ENCODE results near the gene PTPRA.
"Not testable (repeated sequence)": the region's sequence is repeated elsewhere in the genome, so short reads cannot be mapped to it uniquely, and the experiment has no call there.

PTPRA gene

GRCh38 chr20:3071610-3072529, 198.6 kb downstream of the PTPRA start, which contains the start of gene OXT:
Gene OXT, plus strand, starts transcription at chr20:3071620. Its CDS starts 36 bp downstream, at chr20:3071656.
- Mint-ChIP-seq H3K4me3 (peak within 1 kb of the TSS; percentile 88), H3K4me1 (peaks cover 25% of the 10 kb centered on the region), H3K27ac (peak within 1 kb of the TSS; percentile 63), H3K9me3 (peaks cover 1% of the 10 kb centered on the region), H3K27me3 (peaks cover 2% of the 10 kb centered on the region), H3K36me3 (no peaks in the 10 kb centered on the region)
- peak; percentile 49 to 57 for DNase-seq (ENCODE audit: low spot score in 2 of 2)
- ATAC-seq (ENCODE audit: low read depth) = peak; percentile 80

DNA sequence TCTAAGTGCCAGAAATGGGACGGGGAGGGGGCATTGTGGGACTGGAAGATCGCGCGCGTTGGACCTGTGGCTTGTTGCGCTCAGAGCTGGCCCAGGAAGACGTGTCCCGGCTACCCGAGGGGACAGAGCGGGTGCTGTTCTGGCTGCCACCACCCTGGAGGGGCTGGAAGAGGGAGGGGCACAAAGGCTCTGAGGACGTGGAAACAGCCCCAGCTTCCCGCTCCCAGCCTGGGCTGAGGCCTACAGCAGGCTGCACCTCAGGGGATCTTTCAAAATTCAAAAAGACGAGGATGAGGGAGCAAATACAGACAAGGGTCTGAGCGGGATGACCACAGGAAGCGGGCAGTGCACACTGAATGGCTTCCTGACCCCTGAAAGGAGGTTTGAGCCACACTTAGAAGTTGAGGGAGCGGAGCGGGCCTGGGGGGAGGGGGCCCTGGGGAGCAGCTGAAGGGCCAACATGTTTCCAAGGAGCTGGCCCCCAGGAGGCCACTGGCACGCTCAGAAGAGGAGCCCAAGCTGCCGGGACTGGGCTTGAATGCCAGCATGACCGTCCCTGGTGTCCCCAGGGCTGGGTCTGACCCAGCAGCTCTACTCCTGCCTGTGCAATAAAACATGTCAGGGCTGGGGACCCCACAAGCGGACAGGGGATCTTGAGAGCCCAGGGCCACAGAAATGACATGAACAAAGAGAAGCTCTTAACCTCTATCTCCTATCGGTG, 199.4 kb downstream of the PTPRA start:
- Mint-ChIP-seq H3K4me1 (peaks cover 22% of the 10 kb centered on the region), H3K9me3 (peaks cover 1% of the 10 kb centered on the region), H3K36me3 (no peaks in the 10 kb centered on the region), H3K27me3 (peaks cover 5% of the 10 kb centered on the region), H3K27ac (peak overlapping the region; percentile 63), H3K4me3 (peak overlapping the region; percentile 88)
- DNase-seq (ENCODE audit: low spot score in 2 of 2) (no peak), ATAC-seq (ENCODE audit: low read depth) (no peak)

DNA sequence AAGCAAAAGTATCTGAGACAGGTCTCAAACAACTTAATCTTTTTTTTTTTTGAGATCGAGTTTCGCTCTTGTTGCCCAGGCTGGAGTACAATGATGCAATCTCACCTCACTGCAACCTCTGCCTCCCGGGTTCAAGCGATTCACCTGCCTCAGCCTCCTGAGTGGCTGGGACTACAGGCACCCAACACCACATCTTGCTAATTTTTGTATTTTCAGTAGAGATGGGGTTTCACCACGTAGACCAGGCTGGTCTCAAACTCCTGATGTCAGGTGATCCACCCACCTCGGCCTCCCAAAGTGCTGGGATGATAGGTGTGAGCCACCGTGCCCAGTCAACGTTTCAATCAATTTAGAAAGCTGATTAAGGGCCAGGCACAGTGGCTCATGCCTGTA, 200.0 kb downstream of the PTPRA start:
- not testable (repeated sequence) for H3K27ac Mint-ChIP-seq; H3K27me3 Mint-ChIP-seq; H3K4me3 Mint-ChIP-seq; H3K36me3 Mint-ChIP-seq; H3K9me3 Mint-ChIP-seq; ATAC-seq (ENCODE audit: low read depth); DNase-seq (ENCODE audit: low spot score in 2 of 2)
- H3K4me1 Mint-ChIP-seq = peaks cover 18% of the 10 kb centered on the region

DNA sequence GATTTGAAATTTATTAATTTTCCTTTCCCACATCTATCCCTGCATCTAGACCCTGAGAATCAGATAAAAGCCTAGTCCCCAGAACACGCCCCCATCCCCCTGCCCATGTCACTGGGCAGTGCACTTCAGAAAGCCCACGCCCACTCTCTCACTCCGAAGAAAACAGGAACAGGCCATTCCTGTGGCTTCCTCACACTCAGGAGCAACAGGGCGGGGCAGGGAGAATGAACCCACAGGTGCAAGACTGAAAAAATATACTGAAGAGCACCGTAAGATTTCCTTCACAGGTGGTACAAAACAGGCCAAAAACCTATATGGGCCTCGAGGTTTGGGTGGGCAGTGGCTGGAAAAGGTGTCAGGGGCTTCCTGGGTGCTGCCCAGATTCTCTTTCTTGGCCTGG, 201.5 kb downstream of the PTPRA start:
- Mint-ChIP-seq H3K27ac (no peak overlapping the region), H3K4me3 (no peak overlapping the region), H3K36me3 (no peaks in the 10 kb centered on the region), H3K4me1 (peaks cover 14% of the 10 kb centered on the region), H3K27me3 (peaks cover 8% of the 10 kb centered on the region), H3K9me3 (peaks cover 1% of the 10 kb centered on the region)
- no peak for ATAC-seq (ENCODE audit: low read depth)
- DNase-seq (ENCODE audit: low spot score in 2 of 2) = no peak

- not testable (repeated sequence) for H3K9me3 Mint-ChIP-seq; H3K4me3 Mint-ChIP-seq; H3K36me3 Mint-ChIP-seq; H3K27me3 Mint-ChIP-seq; ATAC-seq (ENCODE audit: low read depth); H3K27ac Mint-ChIP-seq; DNase-seq (ENCODE audit: low spot score in 2 of 2)
- peaks cover 14% of the 10 kb centered on the region for H3K4me1 Mint-ChIP-seq
Measured at GRCh38 chr20:3075315-3075714, 202.0 kb downstream of the PTPRA start.

DNA sequence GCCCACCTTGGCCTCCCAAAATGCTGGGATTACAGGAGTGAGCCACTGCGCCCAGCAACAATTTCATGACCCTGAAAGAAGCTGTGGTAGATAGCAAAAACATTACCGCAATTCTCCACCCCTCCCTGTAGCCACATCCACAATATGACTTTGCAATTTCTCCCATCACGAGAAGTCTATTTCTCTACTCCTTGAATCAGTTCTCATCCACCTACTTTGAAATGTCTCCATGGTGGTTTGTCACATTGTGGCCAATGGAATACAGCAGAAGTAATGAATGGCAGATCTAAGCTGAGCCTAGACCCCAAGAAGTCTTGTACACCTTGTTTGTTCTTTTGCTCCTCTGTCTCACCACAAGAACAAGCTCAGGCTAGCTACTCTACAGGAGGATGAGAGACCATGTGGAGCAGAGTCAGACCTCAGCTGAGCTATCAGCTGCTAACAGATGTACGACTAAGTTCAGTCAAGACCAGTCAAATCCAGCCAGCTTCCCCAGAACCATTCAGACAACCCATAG, 204.4 kb downstream of the PTPRA start:
- H3K27ac Mint-ChIP-seq = no peak overlapping the region
- H3K36me3 Mint-ChIP-seq = no peaks in the 10 kb centered on the region
- H3K4me1 Mint-ChIP-seq = peaks cover 11% of the 10 kb centered on the region
- no peak overlapping the region for H3K4me3 Mint-ChIP-seq
- peaks cover 26% of the 10 kb centered on the region for H3K27me3 Mint-ChIP-seq
- ATAC-seq (ENCODE audit: low read depth) (no peak), DNase-seq (ENCODE audit: low spot score in 2 of 2) (no peak)
- H3K9me3 Mint-ChIP-seq = peaks cover 1% of the 10 kb centered on the region

- DNase-seq (ENCODE audit: low spot score in 2 of 2) (no peak), ATAC-seq (ENCODE audit: low read depth) (no peak)
- Mint-ChIP-seq H3K27me3 (peaks cover 38% of the 10 kb centered on the region), H3K4me3 (no peak overlapping the region), H3K27ac (no peak overlapping the region), H3K9me3 (peaks cover 1% of the 10 kb centered on the region), H3K36me3 (no peaks in the 10 kb centered on the region), H3K4me1 (peaks cover 15% of the 10 kb centered on the region)
Measured at GRCh38 chr20:3080939-3081388, 207.7 kb downstream of the PTPRA start.

DNA sequence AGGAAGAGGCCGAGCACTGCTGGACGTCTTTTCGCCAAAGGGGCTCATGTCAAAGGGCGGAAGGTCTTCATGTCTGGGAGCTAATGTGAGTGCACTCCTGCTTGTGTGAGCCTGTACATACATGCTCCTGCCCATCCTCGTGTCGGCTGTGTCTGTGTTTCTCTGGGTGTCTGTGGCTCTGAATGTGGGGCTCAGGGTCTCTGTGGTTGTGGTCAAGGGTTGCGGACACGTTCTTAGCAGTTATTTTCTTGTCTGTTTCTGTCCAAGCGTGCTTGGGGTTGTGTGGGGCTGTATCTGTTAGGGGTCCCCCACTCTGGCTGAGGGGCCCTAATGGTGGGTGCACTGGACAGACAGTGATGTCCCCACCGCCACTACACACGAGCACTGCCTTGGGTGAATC, 208.4 kb downstream of the PTPRA start:
- ATAC-seq (ENCODE audit: low read depth) (no peak), DNase-seq (ENCODE audit: low spot score in 2 of 2) (no peak)
- no peak overlapping the region for H3K27ac Mint-ChIP-seq
- peaks cover 38% of the 10 kb centered on the region for H3K27me3 Mint-ChIP-seq
- peaks cover 15% of the 10 kb centered on the region for H3K4me1 Mint-ChIP-seq
- H3K9me3 Mint-ChIP-seq = peaks cover 1% of the 10 kb centered on the region
- H3K36me3 Mint-ChIP-seq = no peaks in the 10 kb centered on the region
- no peak overlapping the region for H3K4me3 Mint-ChIP-seq

- Mint-ChIP-seq H3K9me3 (no peaks in the 10 kb centered on the region), H3K4me3 (peak overlapping the region; percentile 75), H3K27ac (no peak overlapping the region), H3K27me3 (peaks cover 36% of the 10 kb centered on the region), H3K36me3 (no peaks in the 10 kb centered on the region), H3K4me1 (peaks cover 12% of the 10 kb centered on the region)
- ATAC-seq (ENCODE audit: low read depth) (peak; percentile 50), DNase-seq (ENCODE audit: low spot score in 2 of 2) (no peak)
Measured at GRCh38 chr20:3082306-3082951, 209.1 kb downstream of the PTPRA start.

DNA sequence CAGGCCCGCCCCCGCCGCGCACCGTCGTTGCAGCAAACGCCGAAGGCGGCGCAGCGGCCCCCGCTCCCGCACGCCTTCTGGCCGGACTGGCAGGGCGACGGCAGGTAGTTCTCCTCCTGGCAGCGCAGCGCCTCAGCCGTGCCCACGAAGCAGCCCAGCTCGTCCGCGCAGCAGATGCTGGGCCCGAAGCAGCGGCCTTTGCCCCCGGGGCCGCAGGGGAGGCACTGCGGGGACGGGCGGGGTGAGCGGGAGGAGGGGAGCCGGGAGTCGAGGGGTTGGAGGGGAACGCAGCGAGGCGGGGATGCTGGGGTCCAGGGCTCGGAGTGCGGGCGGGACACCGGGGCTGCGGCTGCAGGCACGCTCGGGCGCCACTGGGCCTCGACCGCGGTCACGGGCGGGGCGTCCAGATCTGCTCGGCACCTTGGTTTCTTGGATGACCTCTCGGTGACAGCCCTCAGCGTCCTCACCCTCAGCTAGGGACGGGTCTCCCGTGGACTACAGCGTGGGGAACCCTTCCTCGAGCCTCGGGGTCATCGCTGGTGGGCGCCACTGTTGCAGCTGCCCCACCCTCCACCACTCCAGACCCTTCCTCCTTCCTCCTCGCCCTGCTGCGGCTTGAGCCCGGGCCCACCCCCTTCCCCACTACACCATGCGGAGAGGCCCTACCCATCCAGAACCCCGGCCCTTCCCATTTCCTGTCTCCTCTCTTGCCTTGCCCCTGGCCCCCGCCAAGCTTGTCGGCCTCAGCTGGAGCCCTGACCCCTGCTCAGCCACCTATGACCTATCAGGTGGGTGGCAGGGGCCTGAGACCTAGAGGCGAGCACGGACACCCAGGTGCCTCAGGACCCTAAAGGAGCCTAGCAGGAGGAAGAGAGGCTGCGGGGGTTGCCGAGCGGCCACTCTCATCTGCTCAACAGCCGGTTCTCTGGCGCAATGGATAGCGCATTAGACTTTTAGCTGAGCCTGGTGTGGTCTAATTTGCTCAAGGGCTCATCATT, 210.0 kb downstream of the PTPRA start:
- ATAC-seq (ENCODE audit: low read depth) = peak; percentile 27
- Mint-ChIP-seq H3K9me3 (no peaks in the 10 kb centered on the region), H3K27ac (no peak overlapping the region), H3K36me3 (no peaks in the 10 kb centered on the region), H3K4me3 (peak overlapping the region; percentile 66), H3K4me1 (peaks cover 12% of the 10 kb centered on the region), H3K27me3 (peaks cover 32% of the 10 kb centered on the region)
- no peak for DNase-seq (ENCODE audit: low spot score in 2 of 2)

- no peak for DNase-seq (ENCODE audit: low spot score in 2 of 2)
- ATAC-seq (ENCODE audit: low read depth) = no peak
- peak within 1 kb of the TSS; percentile 66 for H3K4me3 Mint-ChIP-seq
- no peaks in the 10 kb centered on the region for H3K36me3 Mint-ChIP-seq
- no peak within 1 kb of the TSS for H3K27ac Mint-ChIP-seq
- peaks cover 12% of the 10 kb centered on the region for H3K4me1 Mint-ChIP-seq
- peaks cover 35% of the 10 kb centered on the region for H3K27me3 Mint-ChIP-seq
- H3K9me3 Mint-ChIP-seq = no peaks in the 10 kb centered on the region
Measured at GRCh38 chr20:3084283-3084985, 211.2 kb downstream of the PTPRA start, which contains the start of gene AVP. Gene AVP, minus strand, starts transcription at chr20:3084724. Its CDS starts 50 bp downstream, at chr20:3084674.

DNA sequence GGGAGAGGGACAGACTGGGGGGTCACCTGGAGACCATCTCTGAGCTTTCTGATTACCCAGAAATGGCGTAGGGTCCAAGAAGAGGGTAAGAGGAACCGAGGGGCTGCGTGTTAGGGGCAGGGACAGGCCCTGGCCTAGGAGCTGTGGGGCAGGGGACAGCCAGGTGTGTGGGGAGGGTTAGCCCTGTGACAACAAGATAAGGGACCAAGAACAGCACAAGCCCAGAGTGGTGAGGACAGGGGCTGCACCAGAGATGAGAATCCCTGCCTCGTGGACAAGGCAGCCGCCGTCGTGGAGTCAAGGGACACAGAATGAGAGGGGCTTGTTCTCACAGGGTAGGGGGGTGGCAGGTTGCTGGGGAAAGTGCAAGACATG, 211.7 kb downstream of the PTPRA start:
- no peak overlapping the region for H3K27ac Mint-ChIP-seq
- no peak for ATAC-seq (ENCODE audit: low read depth)

More for the DNA sequence above, 211.7 kb downstream of the PTPRA start:
- Mint-ChIP-seq H3K27me3 (peaks cover 39% of the 10 kb centered on the region), H3K9me3 (no peaks in the 10 kb centered on the region), H3K4me3 (no peak overlapping the region), H3K36me3 (no peaks in the 10 kb centered on the region), H3K4me1 (peaks cover 12% of the 10 kb centered on the region)
- no peak for DNase-seq (ENCODE audit: low spot score in 2 of 2)

Measured in memory B cell (primary cell).